GM18498 (cell line): ENCODE results near the gene AVP.
"Not testable (repeated sequence)": the region's sequence is repeated elsewhere in the genome, so short reads cannot be mapped to it uniquely, and the experiment has no call there.

Source experiments
- ATAC-seq: cut with Tn5 transposase; IDR thresholded peaks from one replicate; pipeline ENCODE4 v1.9.1; 2021; ENCODE audit warnings: mild to moderate bottlenecking, moderate library complexity; ENCODE audit not compliant: unreplicated experiment

The AVP gene

DNA sequence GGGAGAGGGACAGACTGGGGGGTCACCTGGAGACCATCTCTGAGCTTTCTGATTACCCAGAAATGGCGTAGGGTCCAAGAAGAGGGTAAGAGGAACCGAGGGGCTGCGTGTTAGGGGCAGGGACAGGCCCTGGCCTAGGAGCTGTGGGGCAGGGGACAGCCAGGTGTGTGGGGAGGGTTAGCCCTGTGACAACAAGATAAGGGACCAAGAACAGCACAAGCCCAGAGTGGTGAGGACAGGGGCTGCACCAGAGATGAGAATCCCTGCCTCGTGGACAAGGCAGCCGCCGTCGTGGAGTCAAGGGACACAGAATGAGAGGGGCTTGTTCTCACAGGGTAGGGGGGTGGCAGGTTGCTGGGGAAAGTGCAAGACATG lies 449 bp upstream of the AVP start:
- ATAC-seq: no peak

DNA sequence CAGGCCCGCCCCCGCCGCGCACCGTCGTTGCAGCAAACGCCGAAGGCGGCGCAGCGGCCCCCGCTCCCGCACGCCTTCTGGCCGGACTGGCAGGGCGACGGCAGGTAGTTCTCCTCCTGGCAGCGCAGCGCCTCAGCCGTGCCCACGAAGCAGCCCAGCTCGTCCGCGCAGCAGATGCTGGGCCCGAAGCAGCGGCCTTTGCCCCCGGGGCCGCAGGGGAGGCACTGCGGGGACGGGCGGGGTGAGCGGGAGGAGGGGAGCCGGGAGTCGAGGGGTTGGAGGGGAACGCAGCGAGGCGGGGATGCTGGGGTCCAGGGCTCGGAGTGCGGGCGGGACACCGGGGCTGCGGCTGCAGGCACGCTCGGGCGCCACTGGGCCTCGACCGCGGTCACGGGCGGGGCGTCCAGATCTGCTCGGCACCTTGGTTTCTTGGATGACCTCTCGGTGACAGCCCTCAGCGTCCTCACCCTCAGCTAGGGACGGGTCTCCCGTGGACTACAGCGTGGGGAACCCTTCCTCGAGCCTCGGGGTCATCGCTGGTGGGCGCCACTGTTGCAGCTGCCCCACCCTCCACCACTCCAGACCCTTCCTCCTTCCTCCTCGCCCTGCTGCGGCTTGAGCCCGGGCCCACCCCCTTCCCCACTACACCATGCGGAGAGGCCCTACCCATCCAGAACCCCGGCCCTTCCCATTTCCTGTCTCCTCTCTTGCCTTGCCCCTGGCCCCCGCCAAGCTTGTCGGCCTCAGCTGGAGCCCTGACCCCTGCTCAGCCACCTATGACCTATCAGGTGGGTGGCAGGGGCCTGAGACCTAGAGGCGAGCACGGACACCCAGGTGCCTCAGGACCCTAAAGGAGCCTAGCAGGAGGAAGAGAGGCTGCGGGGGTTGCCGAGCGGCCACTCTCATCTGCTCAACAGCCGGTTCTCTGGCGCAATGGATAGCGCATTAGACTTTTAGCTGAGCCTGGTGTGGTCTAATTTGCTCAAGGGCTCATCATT lies 1.3 kb downstream of the AVP start:
- ATAC-seq: no peak

DNA sequence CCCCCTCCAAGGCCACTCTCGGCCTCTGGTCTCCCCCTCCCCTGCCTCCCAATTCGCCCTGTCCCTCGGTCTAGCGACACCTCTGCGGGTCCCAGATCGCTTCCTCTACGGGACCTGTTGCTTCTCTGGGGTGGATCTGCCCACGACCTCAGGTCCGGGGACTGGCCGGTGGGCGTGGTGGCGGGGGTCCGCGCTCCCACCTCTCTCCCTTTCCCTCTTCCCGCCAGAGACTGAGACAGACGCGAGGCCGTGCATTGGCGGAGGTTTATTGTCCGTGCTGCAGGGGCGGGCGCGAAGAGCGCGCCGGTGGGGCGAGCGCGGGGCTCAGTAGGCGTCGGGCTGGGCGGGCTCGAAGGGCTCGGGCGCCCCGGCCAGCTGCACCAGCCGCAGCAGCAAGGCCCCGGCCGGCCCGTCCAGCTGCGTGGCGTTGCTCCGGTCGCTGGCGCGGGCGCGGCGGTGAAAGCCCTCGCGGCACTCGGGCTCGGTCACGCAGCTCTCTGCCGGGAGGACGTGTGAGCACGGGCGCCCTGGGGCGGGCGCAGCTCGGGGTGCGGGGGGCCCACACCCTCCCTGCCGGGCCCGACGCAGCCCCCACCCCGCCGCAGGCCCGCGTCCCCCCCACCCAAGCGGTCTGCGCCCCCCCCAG lies 2.1 kb downstream of the AVP start:
- ATAC-seq: no peak

DNA sequence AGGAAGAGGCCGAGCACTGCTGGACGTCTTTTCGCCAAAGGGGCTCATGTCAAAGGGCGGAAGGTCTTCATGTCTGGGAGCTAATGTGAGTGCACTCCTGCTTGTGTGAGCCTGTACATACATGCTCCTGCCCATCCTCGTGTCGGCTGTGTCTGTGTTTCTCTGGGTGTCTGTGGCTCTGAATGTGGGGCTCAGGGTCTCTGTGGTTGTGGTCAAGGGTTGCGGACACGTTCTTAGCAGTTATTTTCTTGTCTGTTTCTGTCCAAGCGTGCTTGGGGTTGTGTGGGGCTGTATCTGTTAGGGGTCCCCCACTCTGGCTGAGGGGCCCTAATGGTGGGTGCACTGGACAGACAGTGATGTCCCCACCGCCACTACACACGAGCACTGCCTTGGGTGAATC lies 2.9 kb downstream of the AVP start:
- ATAC-seq: no peak

DNA sequence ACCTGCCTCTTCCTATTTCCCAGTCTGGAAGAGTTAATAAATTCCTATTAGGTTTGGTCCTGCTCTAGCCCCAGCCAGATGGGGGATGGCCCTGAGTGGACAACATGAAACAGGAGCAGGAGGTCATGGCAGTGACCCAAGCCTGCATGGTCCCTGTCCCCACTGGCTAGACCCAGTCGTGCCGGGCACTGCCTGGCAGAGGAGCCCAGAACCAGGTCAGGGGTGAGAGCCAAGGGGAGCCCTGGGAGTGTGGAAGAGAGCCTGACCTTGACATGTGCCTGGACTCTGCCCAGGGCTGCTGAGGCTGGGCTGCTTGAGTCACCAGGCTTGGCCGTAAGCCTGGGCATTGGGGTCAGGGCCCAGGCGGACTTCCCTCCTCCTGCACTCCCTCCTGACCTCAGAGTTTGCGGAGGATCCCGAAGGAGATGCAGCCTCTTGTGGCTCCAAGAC lies 3.6 kb downstream of the AVP start:
- no peak for ATAC-seq

DNA sequence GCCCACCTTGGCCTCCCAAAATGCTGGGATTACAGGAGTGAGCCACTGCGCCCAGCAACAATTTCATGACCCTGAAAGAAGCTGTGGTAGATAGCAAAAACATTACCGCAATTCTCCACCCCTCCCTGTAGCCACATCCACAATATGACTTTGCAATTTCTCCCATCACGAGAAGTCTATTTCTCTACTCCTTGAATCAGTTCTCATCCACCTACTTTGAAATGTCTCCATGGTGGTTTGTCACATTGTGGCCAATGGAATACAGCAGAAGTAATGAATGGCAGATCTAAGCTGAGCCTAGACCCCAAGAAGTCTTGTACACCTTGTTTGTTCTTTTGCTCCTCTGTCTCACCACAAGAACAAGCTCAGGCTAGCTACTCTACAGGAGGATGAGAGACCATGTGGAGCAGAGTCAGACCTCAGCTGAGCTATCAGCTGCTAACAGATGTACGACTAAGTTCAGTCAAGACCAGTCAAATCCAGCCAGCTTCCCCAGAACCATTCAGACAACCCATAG lies 6.8 kb downstream of the AVP start:
- no peak for ATAC-seq

DNA sequence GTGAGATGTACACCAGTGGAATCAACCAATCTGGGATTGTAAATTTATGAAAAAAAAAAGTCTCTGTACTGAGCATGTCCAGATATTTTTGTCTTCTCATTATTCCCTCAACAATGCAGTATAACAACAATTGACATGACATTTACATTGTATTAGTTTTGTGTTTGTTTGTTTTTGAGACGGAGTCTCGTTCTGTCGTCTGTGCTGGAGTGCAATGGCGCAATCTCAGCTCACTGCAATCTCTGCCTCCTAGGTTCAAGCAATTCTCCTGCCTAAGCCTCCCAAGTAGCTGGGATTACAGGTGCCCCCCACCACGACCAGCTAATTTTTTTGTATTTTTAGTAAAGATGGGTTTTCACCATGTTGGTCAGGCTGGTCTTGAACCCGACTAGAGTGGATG lies 9.2 kb downstream of the AVP start:
- ATAC-seq: not testable (repeated sequence)

DNA sequence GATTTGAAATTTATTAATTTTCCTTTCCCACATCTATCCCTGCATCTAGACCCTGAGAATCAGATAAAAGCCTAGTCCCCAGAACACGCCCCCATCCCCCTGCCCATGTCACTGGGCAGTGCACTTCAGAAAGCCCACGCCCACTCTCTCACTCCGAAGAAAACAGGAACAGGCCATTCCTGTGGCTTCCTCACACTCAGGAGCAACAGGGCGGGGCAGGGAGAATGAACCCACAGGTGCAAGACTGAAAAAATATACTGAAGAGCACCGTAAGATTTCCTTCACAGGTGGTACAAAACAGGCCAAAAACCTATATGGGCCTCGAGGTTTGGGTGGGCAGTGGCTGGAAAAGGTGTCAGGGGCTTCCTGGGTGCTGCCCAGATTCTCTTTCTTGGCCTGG lies 9.7 kb downstream of the AVP start:
- no peak for ATAC-seq

DNA sequence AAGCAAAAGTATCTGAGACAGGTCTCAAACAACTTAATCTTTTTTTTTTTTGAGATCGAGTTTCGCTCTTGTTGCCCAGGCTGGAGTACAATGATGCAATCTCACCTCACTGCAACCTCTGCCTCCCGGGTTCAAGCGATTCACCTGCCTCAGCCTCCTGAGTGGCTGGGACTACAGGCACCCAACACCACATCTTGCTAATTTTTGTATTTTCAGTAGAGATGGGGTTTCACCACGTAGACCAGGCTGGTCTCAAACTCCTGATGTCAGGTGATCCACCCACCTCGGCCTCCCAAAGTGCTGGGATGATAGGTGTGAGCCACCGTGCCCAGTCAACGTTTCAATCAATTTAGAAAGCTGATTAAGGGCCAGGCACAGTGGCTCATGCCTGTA lies 11.3 kb downstream of the AVP start:
- ATAC-seq: not testable (repeated sequence)

DNA sequence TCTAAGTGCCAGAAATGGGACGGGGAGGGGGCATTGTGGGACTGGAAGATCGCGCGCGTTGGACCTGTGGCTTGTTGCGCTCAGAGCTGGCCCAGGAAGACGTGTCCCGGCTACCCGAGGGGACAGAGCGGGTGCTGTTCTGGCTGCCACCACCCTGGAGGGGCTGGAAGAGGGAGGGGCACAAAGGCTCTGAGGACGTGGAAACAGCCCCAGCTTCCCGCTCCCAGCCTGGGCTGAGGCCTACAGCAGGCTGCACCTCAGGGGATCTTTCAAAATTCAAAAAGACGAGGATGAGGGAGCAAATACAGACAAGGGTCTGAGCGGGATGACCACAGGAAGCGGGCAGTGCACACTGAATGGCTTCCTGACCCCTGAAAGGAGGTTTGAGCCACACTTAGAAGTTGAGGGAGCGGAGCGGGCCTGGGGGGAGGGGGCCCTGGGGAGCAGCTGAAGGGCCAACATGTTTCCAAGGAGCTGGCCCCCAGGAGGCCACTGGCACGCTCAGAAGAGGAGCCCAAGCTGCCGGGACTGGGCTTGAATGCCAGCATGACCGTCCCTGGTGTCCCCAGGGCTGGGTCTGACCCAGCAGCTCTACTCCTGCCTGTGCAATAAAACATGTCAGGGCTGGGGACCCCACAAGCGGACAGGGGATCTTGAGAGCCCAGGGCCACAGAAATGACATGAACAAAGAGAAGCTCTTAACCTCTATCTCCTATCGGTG lies 11.8 kb downstream of the AVP start:
- no peak for ATAC-seq

DNA sequence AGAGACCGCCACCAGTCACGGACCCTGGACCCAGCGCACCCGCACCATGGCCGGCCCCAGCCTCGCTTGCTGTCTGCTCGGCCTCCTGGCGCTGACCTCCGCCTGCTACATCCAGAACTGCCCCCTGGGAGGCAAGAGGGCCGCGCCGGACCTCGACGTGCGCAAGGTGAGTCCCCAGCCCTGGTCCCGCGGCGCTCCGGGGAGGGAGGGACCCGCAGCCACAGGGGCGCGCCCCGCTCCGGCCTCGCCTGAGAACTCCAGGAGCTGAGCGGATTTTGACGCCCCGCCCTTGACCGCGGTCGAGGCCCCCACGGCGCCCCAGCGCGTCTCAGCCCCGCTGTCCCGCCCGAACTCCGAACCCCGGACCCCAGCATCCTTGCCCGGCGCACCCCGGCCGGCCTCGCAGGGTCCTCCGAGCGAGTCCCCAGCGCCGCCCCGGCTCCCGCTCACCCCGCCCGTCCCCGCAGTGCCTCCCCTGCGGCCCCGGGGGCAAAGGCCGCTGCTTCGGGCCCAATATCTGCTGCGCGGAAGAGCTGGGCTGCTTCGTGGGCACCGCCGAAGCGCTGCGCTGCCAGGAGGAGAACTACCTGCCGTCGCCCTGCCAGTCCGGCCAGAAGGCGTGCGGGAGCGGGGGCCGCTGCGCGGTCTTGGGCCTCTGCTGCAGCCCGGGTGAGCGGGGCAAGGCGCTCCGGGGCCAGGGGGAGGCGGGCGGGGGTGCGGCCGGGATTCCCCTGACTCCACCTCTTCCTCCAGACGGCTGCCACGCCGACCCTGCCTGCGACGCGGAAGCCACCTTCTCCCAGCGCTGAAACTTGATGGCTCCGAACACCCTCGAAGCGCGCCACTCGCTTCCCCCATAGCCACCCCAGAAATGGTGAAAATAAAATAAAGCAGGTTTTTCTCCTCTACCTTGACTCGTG lies 12.7 kb downstream of the AVP start, which contains the start of gene OXT:
Gene OXT (plus strand): TSS at position 11 of the 920 bp plus-strand sequence. CDS start 36 bp downstream, at position 47.
- no peak for ATAC-seq

DNA sequence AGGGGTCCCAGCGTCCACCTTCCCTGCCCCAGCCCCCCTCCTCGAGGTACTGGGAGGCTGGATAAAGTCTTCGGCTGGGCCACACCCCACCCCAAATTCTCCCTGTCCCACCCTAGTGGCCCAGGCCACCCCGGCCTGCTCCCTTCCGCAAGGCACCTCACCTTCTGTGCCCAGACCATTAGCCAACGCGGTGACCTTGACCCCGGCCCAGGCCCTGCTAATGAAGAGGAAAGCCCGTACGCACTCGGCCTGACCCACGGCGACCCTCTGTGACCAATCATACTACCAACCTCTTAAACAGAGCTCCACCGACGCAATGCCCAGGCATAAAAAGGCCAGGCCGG lies 13.3 kb downstream of the AVP start:
- no peak for ATAC-seq

DNA sequence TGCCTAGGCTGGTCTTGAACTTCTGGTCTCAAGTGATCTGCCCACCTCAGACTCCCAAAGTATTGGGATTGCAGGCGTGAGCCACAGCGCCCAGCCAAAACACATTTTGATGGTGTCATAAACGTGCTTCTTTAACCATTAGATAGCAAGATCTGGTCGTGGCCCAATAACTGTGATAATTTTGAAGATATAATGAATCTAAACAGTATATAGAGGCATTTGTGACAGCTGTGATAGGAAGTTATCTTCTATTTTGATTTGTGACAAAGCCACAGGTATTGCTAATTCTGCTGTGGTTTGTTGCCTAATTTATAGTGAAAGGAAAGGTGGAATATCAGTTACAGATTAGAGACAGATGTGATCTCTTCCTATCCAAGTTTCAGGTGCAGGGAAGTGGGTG lies 13.8 kb downstream of the AVP start:
- ATAC-seq: no peak

DNA sequence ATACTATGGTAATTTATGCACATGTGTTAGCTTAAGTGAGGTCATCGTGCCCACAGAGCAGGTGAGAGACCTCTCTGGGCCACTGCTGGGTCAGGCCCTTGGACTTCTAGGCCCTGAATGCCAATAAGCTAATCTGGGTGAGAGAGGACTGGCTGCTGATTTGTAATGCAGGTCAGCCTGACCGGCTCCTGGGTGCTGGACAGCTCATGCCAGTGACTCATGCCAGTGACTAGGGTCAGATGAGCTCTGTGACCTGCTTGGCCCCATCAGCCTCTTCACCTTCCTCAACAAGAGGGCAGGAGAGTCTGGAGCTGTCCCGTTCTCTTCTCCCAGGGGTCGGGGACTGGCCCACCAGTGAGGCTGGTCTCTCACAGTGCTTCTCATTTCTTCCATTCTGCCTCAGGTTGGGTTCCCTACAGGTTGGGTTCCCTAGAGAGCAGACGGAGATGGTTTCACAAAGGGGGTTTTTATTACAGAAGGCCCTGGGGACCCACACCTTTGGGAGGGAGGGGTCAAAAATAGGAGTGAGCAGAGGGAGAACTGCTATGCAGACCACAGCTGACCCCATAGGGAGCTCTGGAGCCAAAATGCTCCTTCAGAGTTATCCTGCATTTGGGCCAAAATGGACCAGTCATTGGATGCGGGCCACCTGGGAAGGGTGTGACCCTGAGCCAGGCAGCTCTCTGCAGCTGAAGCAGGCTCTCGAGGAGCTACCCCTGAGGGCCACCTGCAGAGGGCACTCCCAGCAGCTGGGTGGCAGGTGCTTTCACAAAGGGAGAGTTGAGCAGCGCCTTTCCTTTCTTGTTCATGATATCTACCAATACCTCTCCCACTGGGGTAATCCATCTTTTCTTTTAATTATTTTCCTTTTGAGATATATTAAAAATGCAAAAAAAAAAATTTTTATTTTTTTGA lies 15.3 kb downstream of the AVP start:
- ATAC-seq: no peak

DNA sequence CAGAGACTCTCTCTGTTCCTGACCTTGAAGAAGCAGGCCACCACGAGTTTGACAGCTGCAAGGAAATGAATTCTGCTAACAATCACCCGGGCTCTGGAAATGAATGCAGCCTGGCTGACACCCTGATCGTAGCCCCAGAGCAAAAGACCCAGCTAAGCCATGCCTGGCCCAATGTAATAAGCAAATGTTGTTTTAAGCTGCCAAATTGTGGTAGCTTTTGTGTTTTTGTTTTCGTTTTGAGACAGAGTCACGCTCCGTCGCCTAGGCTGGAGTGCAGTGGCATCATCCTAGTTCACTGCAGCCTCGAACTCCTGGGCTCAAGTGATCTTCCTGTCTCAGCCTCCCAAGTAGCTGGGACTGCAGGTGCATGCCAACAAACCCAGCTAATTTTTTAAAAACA lies 16.4 kb downstream of the AVP start:
- no peak for ATAC-seq

DNA sequence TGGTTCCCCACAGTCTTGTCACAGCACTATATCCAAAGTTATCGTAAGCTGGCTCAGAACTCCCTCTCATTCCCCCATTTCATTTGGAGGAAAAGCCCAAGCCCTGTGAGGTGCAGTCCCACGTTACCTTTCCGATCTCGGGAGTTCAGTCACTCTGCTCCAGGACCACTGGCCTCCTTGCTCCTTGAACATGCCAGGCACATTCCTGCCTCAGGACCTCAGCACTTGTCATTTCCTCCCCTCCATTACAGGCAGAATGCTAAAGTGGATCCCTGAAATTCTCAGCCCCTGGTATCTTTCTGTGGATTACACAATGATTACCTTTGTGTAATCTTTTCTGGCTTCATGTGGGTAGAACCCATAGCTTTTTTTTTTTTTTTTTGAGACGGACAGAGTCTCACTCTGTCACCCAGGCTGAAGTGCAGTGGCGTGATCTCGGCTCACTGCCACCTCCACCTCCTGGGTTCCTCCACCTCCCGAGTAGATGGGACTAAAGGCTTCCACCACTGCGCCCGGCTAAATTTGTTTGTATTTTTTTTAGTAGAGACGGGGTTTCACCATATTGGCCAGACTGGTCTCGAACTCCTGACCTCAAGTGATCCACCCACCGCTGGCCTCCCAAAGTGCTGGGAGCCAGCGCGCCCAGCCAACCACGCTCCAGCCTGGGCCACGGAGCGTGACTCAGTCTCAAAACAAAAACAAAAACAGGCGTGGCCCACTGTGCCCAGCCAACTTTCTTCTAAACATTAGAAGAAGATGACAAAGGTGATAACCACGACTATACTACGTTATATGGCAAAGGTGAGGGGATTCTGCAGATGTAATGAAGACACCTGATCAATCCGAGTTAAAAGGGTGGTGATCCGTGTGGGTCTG lies 17.1 kb downstream of the AVP start:
- ATAC-seq: no peak

DNA sequence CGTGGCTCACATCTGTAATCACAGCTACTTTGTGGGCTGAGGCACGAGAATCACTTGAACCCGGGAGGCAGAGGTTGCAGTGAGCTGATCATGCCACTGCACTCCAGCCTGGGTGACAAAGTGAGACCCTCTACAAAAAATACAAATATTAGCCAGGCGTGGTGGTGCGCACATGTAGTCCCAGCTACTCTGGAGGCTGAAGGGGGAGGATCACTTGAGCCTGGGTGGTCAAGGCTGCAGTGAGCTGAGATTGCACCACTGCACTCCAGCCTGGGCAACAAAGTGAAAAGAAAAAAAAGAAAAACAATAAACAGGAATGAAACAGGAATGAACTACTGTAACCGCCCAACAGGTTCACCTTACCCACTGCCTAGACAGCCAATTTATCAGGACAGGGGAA lies 20.4 kb downstream of the AVP start:
- not testable (repeated sequence) for ATAC-seq

DNA sequence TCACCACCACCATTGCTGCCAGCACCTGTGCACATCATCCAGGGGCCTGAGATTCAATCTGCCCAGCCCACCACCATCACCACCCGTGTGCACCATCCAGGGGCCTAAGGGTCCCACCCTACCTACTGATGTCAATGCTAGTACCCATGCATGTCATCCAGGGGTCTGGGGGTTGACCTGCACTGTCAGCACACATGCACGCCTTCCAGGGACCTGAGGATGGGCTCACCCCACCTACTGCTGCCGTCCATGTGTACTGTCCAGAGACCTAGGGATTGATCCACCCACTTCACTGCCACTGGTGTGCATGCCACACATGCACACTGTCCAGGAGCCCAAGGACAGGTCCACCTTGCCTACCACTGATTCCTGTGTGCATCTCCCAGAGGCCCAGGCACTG lies 25.0 kb downstream of the AVP start:
- ATAC-seq: no peak
